ENCODE measurements around the gene KPNA3.

The KPNA3 gene

DNA sequence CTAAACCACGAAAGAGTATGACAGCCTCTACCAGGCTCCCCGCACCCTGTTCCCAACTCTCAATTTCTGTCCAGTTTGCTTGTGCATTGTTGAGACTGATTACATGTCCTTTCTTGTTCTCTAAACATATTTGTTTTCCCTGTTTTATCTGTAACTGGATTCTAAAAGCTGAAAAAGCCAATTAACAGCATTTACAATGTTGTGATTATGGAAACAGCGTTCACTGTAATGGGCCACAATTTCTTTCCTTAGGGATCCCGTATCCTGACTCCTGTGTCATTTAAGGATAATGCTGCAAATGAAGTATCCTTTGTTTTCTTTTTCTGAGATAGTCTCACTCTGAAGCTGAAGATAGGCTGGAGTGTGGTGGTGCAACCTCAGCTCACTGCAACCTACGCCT lies 121.7 kb downstream of the KPNA3 start:
- no peak for DNase-seq (ENCODE audit: low read depth)
- Histone ChIP-seq H3K4me1 (ENCODE audit: control insufficient read depth, insufficient read depth, low read length) (no peaks in the 10 kb centered on the region), H3K4me3 (ENCODE audit: low read length) (no peak overlapping the region), H3K9ac (ENCODE audit: low read length) (no peak overlapping the region), H3K27me3 (replicated peaks; ENCODE audit: control insufficient read depth, insufficient read depth, low read length) (no peaks in the 10 kb centered on the region), H3K36me3 (ENCODE audit: control insufficient read depth, insufficient read depth, low read length, severe bottlenecking) (peaks cover 13% of the 10 kb centered on the region), H3K9me3 (ENCODE audit: control insufficient read depth, low read length) (no peaks in the 10 kb centered on the region)

DNA sequence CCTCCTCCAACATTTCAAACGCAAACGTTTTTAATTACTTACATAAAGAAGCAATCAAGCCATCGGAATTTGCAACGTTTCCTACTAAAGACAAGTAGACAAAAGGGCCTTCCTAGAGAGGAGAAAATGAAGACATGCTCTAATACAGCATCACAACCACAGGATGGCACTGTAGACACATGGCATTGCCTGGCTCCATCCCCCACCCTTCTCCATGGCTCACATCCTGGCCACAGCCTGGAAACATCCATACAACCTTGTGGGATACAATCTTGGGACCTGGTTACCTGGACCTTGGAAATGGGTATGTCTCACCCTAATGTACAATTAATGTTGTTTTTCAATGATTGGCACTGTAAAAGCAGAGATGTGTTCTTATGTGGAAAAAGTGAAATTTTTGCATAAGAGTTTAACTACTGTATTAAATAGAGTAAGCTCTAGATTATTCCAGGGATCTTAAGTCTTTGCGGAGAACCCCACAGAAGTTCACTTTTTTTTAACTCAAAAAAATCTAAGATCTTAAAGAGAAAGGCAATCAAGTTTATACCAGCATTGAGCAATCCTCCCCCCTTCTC lies 122.7 kb downstream of the KPNA3 start:
- no peaks in the 10 kb centered on the region for H3K9me3 ChIP-seq (ENCODE audit: control insufficient read depth, low read length)
- no peaks in the 10 kb centered on the region for H3K4me1 ChIP-seq (ENCODE audit: control insufficient read depth, insufficient read depth, low read length)
- H3K27me3 ChIP-seq (replicated peaks; ENCODE audit: control insufficient read depth, insufficient read depth, low read length), result no peaks in the 10 kb centered on the region
- H3K9ac ChIP-seq (ENCODE audit: low read length), result no peak overlapping the region
- H3K36me3 ChIP-seq (ENCODE audit: control insufficient read depth, insufficient read depth, low read length, severe bottlenecking), result peaks cover 13% of the 10 kb centered on the region
- no peak overlapping the region for H3K4me3 ChIP-seq (ENCODE audit: low read length)
- DNase-seq (ENCODE audit: low read depth), result peak; percentile 82

DNA sequence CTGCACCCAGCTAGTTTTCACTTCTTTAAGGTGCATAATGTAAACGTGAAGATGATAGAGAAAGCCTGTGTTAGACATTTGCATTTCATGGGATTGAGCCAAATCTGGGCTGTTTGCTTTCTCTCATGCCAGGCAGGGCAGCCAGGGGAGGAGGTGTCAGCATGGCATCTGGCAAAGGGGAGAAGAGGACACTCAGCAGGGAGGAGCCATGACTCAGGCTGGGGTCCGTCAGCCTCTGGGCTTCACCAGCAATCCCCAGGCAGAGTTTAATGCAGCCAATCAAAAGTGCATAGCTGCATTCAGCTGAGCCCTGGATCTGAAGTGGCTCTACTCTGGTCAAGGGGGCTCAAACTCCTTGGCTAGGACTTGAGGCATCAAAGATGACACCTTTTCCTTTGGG lies 124.7 kb downstream of the KPNA3 start:
- DNase-seq (ENCODE audit: low read depth), result peak; percentile 33
- Histone ChIP-seq H3K4me1 (ENCODE audit: control insufficient read depth, insufficient read depth, low read length) (no peaks in the 10 kb centered on the region), H3K9me3 (ENCODE audit: control insufficient read depth, low read length) (no peaks in the 10 kb centered on the region), H3K9ac (ENCODE audit: low read length) (no peak overlapping the region), H3K4me3 (ENCODE audit: low read length) (no peak overlapping the region), H3K27me3 (replicated peaks; ENCODE audit: control insufficient read depth, insufficient read depth, low read length) (no peaks in the 10 kb centered on the region), H3K36me3 (ENCODE audit: control insufficient read depth, insufficient read depth, low read length, severe bottlenecking) (peaks cover 15% of the 10 kb centered on the region)

DNA sequence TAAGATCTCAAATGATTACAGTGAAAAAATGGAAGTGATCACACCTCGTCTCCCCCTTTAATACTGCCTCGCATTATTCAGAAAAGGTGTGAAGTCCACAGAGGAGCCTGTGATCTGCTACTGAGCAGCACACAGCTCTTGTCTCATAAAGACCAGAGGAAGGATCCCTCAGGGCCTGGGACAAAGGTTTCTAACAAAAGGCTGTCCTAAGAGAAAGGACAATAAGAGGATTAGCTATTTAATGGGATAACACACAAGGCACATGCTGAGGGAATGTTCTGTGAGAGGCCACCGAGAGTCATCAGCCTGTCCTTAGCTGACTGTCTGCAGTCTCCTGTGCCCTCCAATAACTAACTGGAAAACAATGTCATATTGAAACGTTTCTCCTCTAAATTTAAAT lies 127.9 kb downstream of the KPNA3 start:
- no peak for DNase-seq (ENCODE audit: low read depth)
- H3K4me3 ChIP-seq (ENCODE audit: low read length), result no peak overlapping the region
- no peaks in the 10 kb centered on the region for H3K9me3 ChIP-seq (ENCODE audit: control insufficient read depth, low read length)
- peaks cover 35% of the 10 kb centered on the region for H3K36me3 ChIP-seq (ENCODE audit: control insufficient read depth, insufficient read depth, low read length, severe bottlenecking)
- no peak overlapping the region for H3K9ac ChIP-seq (ENCODE audit: low read length)
- H3K4me1 ChIP-seq (ENCODE audit: control insufficient read depth, insufficient read depth, low read length), result no peaks in the 10 kb centered on the region
- H3K27me3 ChIP-seq (replicated peaks; ENCODE audit: control insufficient read depth, insufficient read depth, low read length), result no peaks in the 10 kb centered on the region

DNA sequence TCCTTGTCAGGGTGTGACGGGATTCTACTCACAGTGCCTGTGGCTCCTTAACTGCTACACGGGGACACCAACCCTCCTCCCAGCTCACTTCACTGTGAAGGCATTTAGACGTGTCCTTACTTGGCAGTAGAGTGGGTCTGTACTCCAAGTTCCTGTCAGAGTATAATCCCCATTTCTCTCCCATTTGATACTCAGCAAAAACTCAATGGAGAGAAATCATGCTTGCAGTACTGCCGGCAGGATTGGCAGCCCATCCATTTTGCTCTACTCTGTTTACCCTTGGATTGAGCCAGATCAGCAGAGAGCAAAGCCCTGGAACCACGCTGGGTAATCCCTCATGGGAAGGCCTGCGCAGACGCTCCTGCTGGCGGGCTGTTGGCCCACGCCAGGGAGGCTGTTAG lies 135.2 kb downstream of the KPNA3 start:
- no peaks in the 10 kb centered on the region for H3K9me3 ChIP-seq (ENCODE audit: control insufficient read depth, low read length)
- H3K9ac ChIP-seq (ENCODE audit: low read length), result no peak overlapping the region
- DNase-seq (ENCODE audit: low read depth), result no peak
- no peak overlapping the region for H3K4me3 ChIP-seq (ENCODE audit: low read length)
- peaks cover 6% of the 10 kb centered on the region for H3K4me1 ChIP-seq (ENCODE audit: control insufficient read depth, insufficient read depth, low read length)
- H3K36me3 ChIP-seq (ENCODE audit: control insufficient read depth, insufficient read depth, low read length, severe bottlenecking), result peaks cover 19% of the 10 kb centered on the region
- H3K27me3 ChIP-seq (replicated peaks; ENCODE audit: control insufficient read depth, insufficient read depth, low read length), result no peaks in the 10 kb centered on the region

DNA sequence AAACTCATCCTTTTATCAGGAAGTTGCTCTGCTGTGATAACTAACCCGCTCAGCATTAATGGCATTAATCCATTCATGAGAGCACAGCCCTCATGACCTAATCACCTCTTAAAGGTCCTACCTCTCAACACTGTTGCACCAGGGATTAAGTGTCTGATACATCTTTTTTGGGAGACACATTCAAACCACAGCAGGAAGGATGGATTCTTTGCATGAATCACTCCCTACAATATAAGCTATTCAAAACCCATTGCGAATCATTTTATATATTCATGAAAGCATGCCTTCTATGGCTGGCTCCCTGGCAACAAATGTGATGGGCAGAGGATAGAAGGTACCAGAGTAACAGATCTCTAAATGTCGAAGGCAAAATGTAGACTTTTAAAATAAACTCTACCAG lies 136.6 kb downstream of the KPNA3 start:
- no peak for DNase-seq (ENCODE audit: low read depth)
- no peaks in the 10 kb centered on the region for H3K9me3 ChIP-seq (ENCODE audit: control insufficient read depth, low read length)
- no peak overlapping the region for H3K9ac ChIP-seq (ENCODE audit: low read length)
- peaks cover 12% of the 10 kb centered on the region for H3K36me3 ChIP-seq (ENCODE audit: control insufficient read depth, insufficient read depth, low read length, severe bottlenecking)
- peaks cover 6% of the 10 kb centered on the region for H3K4me1 ChIP-seq (ENCODE audit: control insufficient read depth, insufficient read depth, low read length)
- H3K4me3 ChIP-seq (ENCODE audit: low read length), result no peak overlapping the region
- no peaks in the 10 kb centered on the region for H3K27me3 ChIP-seq (replicated peaks; ENCODE audit: control insufficient read depth, insufficient read depth, low read length)

DNA sequence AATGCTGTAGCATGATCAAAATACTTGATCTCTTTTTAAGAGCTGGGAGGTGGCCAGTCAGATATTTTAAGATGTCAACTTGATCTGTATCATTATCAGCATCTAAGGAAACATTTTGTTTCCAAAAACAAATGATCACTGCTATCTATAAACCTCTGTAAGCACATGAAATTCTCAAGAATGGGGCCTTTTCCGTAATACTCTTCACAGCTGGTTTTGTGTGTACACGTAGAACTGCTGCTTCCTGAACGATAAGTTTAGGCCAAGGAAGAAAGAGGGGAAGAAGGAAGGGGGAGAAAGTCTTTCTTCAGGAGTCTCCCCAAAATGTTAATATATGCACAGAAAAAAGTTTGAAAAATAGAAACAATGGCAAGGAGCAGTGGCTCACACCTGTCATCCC lies 138.5 kb downstream of the KPNA3 start:
- DNase-seq (ENCODE audit: low read depth), result no peak
- no peak overlapping the region for H3K4me3 ChIP-seq (ENCODE audit: low read length)
- no peaks in the 10 kb centered on the region for H3K27me3 ChIP-seq (replicated peaks; ENCODE audit: control insufficient read depth, insufficient read depth, low read length)
- no peak overlapping the region for H3K9ac ChIP-seq (ENCODE audit: low read length)
- H3K4me1 ChIP-seq (ENCODE audit: control insufficient read depth, insufficient read depth, low read length), result peaks cover 6% of the 10 kb centered on the region
- no peaks in the 10 kb centered on the region for H3K36me3 ChIP-seq (ENCODE audit: control insufficient read depth, insufficient read depth, low read length, severe bottlenecking)
- H3K9me3 ChIP-seq (ENCODE audit: control insufficient read depth, low read length), result no peaks in the 10 kb centered on the region

DNA sequence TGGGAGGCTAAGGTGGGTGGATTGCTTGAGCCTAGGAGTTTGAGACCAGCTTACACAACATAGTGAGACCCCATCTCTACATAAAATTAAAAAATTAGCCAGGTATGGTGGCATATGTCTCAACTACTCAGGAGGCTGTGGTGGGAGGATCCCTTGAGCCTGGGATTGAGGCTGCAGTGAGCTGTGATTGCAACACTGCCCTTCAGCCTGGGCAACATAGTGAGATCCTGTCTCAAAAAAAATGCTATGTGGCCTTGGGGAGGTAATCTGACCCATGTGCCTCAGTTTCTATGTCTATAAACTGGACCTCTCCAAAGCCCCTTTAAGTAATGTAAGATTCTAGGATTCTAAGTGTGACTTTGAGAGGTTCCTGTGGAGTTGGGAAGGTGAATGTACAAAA lies 139.0 kb downstream of the KPNA3 start:
- H3K9me3 ChIP-seq (ENCODE audit: control insufficient read depth, low read length), result no peaks in the 10 kb centered on the region
- no peak for DNase-seq (ENCODE audit: low read depth)
- no peak overlapping the region for H3K4me3 ChIP-seq (ENCODE audit: low read length)
- no peak overlapping the region for H3K9ac ChIP-seq (ENCODE audit: low read length)
- H3K27me3 ChIP-seq (replicated peaks; ENCODE audit: control insufficient read depth, insufficient read depth, low read length), result no peaks in the 10 kb centered on the region
- no peaks in the 10 kb centered on the region for H3K36me3 ChIP-seq (ENCODE audit: control insufficient read depth, insufficient read depth, low read length, severe bottlenecking)
- peaks cover 6% of the 10 kb centered on the region for H3K4me1 ChIP-seq (ENCODE audit: control insufficient read depth, insufficient read depth, low read length)

DNA sequence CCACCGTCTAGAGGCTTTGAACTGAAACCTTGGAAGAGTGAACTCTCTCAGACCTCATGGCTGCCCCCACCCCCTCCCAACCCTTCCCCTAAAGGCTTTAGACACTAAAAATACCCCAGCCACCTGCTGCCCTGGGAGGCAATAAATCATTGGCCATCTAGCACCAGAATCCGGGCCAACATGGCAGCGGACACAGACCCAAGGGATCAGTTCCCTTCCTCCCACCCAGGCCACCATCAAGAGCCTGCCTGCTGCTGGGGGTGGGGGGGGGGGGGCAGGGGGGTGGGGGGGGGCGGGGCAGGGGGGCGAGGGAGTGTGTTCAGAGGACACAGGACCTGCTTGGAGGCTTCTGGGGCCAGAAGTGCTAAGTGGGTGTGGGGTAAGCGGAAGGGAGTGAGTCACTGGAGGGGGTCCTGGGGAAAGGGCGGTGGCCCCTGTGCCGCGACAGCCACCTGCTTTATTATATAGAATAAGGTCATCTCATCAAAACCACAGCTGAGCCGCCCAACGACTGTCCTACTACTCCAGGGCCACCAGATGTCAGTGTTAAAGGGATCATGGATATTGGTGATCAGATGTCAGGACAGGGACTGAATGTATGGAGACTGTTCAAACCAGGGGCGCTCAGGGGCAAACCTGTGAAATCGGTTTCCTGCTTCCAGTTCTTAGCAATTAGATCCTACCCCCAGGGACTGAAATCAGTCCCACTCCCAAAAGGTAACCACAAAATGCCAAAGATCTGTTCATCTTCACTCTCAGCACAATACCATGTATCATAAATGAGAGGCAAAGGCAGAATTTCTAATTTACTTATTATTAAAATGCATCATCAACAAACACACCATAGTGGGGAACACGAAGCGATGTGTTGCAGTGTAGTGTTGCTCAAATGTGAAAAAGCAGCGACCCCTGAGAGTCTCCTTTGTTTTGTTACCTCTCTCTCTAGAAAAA lies 139.9 kb downstream of the KPNA3 start:
- no peak overlapping the region for H3K4me3 ChIP-seq (ENCODE audit: low read length)
- H3K27me3 ChIP-seq (replicated peaks; ENCODE audit: control insufficient read depth, insufficient read depth, low read length), result no peaks in the 10 kb centered on the region
- peak; percentile 27 for DNase-seq (ENCODE audit: low read depth)
- peaks cover 6% of the 10 kb centered on the region for H3K4me1 ChIP-seq (ENCODE audit: control insufficient read depth, insufficient read depth, low read length)
- no peaks in the 10 kb centered on the region for H3K36me3 ChIP-seq (ENCODE audit: control insufficient read depth, insufficient read depth, low read length, severe bottlenecking)
- H3K9ac ChIP-seq (ENCODE audit: low read length), result no peak overlapping the region
- H3K9me3 ChIP-seq (ENCODE audit: control insufficient read depth, low read length), result no peaks in the 10 kb centered on the region

DNA sequence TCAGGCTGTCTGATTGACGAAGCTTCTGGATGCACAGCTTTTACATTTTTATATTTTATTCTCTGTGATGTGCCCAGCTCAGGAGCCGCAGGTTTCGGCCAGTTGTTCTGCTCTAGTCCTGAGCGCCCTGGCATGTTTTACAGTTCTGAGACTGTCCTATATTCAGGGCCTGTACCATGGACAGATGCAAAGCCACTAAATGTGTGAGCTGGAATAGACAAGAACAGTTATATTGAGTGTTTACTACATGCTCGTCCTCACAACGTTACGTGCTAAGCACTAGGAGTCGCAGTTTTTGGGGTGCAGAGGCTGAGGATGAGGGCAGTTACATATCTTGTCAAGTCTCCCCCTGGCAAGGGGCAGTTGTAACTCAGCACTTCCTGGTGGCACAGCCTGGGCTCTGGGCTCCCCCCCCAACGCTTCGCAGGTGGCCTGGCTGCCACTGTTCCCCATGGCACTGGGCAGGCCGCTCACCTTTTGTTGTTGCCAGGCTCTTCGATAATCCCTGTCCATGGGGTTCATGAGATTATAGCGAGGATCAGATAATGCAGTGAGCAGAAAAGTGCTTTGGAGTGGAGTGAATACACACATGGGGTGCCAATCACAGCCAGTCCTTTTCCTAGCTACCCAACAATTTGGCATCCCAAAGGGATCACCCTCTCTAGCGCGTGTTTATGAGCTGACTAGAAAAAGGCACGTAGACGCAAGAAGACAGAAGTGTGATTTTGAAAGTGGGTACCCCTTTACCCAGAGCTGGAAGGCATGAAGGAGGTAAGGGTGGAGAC lies 140.7 kb downstream of the KPNA3 start:
- no peak for DNase-seq (ENCODE audit: low read depth)
- Histone ChIP-seq H3K4me3 (ENCODE audit: low read length) (no peak overlapping the region), H3K27me3 (replicated peaks; ENCODE audit: control insufficient read depth, insufficient read depth, low read length) (no peaks in the 10 kb centered on the region), H3K36me3 (ENCODE audit: control insufficient read depth, insufficient read depth, low read length, severe bottlenecking) (no peaks in the 10 kb centered on the region), H3K9me3 (ENCODE audit: control insufficient read depth, low read length) (no peaks in the 10 kb centered on the region), H3K9ac (ENCODE audit: low read length) (no peak overlapping the region), H3K4me1 (ENCODE audit: control insufficient read depth, insufficient read depth, low read length) (peaks cover 6% of the 10 kb centered on the region)

DNA sequence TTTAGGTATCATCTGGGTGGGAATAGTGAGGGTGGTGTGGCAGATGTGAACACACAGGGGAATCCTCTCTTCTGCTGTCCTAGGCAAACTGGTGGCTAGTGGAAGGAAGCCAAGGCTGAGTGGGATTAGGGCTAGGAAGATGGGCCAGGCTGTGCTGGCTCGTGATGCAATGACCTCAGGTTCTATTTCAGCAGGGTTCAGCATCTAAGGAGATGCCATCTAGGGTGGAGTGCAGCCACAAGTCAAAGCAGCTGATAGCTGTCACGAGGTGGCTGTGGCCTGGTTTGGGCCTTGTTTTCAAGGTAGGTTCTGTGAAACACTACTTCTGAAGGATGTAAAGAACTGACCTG lies 142.5 kb downstream of the KPNA3 start:
- Histone ChIP-seq H3K36me3 (ENCODE audit: control insufficient read depth, insufficient read depth, low read length, severe bottlenecking) (no peaks in the 10 kb centered on the region), H3K4me1 (ENCODE audit: control insufficient read depth, insufficient read depth, low read length) (no peaks in the 10 kb centered on the region), H3K4me3 (ENCODE audit: low read length) (no peak overlapping the region), H3K27me3 (replicated peaks; ENCODE audit: control insufficient read depth, insufficient read depth, low read length) (no peaks in the 10 kb centered on the region), H3K9ac (ENCODE audit: low read length) (no peak overlapping the region), H3K9me3 (ENCODE audit: control insufficient read depth, low read length) (no peaks in the 10 kb centered on the region)
- DNase-seq (ENCODE audit: low read depth), result no peak

All from adipocyte (in vitro differentiated cells).